Karpas-422 (cell line): ENCODE data around the gene GRIN3B. TPM values are rescaled to one million over a fixed set of nuclear protein-coding genes. Genes with fewer than 3 reads are reported as not detected.

Experiments
- DNase-seq: peaks from one replicate; pipeline ENCODE4 v3.0.0-alpha.2; 2015
- H2AFZ ChIP-seq: fragments of 200-600 bp; sonication (generic); 2 replicates; pipeline ENCODE4 v1.6.1; 2014; ENCODE audit warnings: antibody characterized with exemption, low read length, mixed read lengths
- H3K27ac ChIP-seq: fragments of 200-600 bp; sonication (generic); 2 replicates; pipeline ENCODE4 v1.5.1; 2014; ENCODE audit warnings: mild to moderate bottlenecking, low read length, moderate library complexity
- H3K27me3 ChIP-seq: fragments of 200-600 bp; sonication (generic); 2 replicates; pipeline ENCODE4 v1.6.1; 2014; ENCODE audit warnings: low read length, mixed read lengths
- H3K36me3 ChIP-seq: fragments of 200-600 bp; sonication (generic); 2 replicates; pipeline ENCODE4 v1.6.1; 2014; ENCODE audit warnings: low read length, mixed read lengths; ENCODE audit not compliant: insufficient read depth
- H3K4me1 ChIP-seq: fragments of 200-600 bp; sonication (generic); 2 replicates; pipeline ENCODE4 v1.6.1; 2014; ENCODE audit warnings: mild to moderate bottlenecking, low read length, mixed read lengths
- H3K4me2 ChIP-seq: fragments of 200-600 bp; sonication (generic); 2 replicates; pipeline ENCODE4 v1.6.1; 2014; ENCODE audit warnings: low read length, low read depth, mild to moderate bottlenecking; ENCODE audit not compliant: poor library complexity, severe bottlenecking
- H3K4me3 ChIP-seq: fragments of 200-600 bp; sonication (generic); 2 replicates; pipeline ENCODE4 v1.5.1; 2014; ENCODE audit warnings: mild to moderate bottlenecking, antibody characterized with exemption, low read length, mixed read lengths
- H3K79me2 ChIP-seq: fragments of 200-600 bp; sonication (generic); 2 replicates; pipeline ENCODE4 v1.6.1; 2014; ENCODE audit warnings: mild to moderate bottlenecking, low read length, mixed read lengths
- H3K9ac ChIP-seq: fragments of 200-600 bp; sonication (generic); 2 replicates; pipeline ENCODE4 v1.6.0; 2014; ENCODE audit warnings: low read length
- H3K9me2 ChIP-seq: fragments of 200-600 bp; sonication (generic), shearing (Covaris generic); replicated peaks from 2 replicates; pipeline ENCODE4 v1.6.0; 2014; ENCODE audit warnings: mild to moderate bottlenecking, low read length, moderate library complexity; ENCODE audit not compliant: insufficient read depth
- H3K9me3 ChIP-seq: fragments of 300-700, 200-600 bp; sonication (generic); 2 replicates; pipeline ENCODE4 v1.6.1; 2014; ENCODE audit warnings: low read length, mixed read lengths
- H4K20me1 ChIP-seq: fragments of 200-600 bp; sonication (generic); 2 replicates; pipeline ENCODE4 v1.6.1; 2014; ENCODE audit warnings: mild to moderate bottlenecking, antibody characterized with exemption, low read length, low read depth; ENCODE audit not compliant: insufficient read depth
- total RNA-seq: library from RNA; depleted of rRNA; stranded (reverse); fragments of >200 nt; shearing (Covaris generic); gene quantifications from 2 replicates; pipeline ENCODE4 v1.2.3, GENCODE V29; 2014; ENCODE audit warnings: low replicate concordance

Gene GRIN3B
- total RNA-seq, 1 experiment from 2014 or later: not detected

- Histone ChIP-seq H2AFZ (no peak overlapping the region), H3K79me2 (no peaks in the 10 kb centered on the region), H3K4me2 (no peak overlapping the region), H3K9me3 (no peaks in the 10 kb centered on the region), H3K27ac (no peak overlapping the region), H3K4me1 (no peaks in the 10 kb centered on the region), H3K27me3 (no peaks in the 10 kb centered on the region), H4K20me1 (no peaks in the 10 kb centered on the region), H3K4me3 (no peak overlapping the region), H3K36me3 (no peaks in the 10 kb centered on the region), H3K9me2 (no peaks in the 10 kb centered on the region), H3K9ac (no peak overlapping the region)
- no peak for DNase-seq
These were observed 49.6 kb downstream of the GRIN3B start for GRCh38 chr19:1049800-1050199.

- H3K36me3 ChIP-seq: no peaks in the 10 kb centered on the region
- no peak overlapping the region for H2AFZ ChIP-seq
- H3K9me3 ChIP-seq: no peaks in the 10 kb centered on the region
These were observed 51.0 kb downstream of the GRIN3B start for GRCh38 chr19:1050989-1051788.

DNA sequence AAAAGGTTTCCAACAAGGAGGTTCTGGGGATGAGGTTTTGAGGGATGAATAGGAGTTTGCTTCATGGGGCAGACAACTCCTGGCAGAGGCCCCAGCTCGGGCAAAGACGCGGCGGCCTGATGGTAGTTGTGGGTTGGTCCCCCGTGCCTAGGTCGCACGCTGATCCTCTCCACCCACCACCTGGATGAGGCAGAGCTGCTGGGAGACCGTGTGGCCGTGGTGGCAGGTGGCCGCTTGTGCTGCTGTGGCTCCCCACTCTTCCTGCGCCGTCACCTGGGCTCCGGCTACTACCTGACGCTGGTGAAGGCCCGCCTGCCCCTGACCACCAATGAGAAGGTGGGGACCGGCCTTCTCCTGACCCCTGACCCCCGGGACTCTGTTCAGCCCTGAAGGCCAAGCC lies 51.6 kb downstream of the GRIN3B start:
- Histone ChIP-seq H3K36me3 (no peaks in the 10 kb centered on the region), H3K4me1 (peaks cover under 1% of the 10 kb centered on the region; the same call in 1 of the 2 replicates), H3K9ac (no peak overlapping the region), H3K4me2 (no peak overlapping the region), H4K20me1 (no peaks in the 10 kb centered on the region), H3K27me3 (no peaks in the 10 kb centered on the region), H2AFZ (no peak overlapping the region), H3K9me2 (no peaks in the 10 kb centered on the region), H3K27ac (no peak overlapping the region), H3K79me2 (no peaks in the 10 kb centered on the region), H3K4me3 (no peak overlapping the region), H3K9me3 (no peaks in the 10 kb centered on the region)
- DNase-seq: no peak

More at GRCh38 chr19:1050989-1051788, 51.0 kb downstream of the GRIN3B start:
- H3K9ac ChIP-seq: no peak overlapping the region
- H3K4me2 ChIP-seq: no peak overlapping the region
- no peak overlapping the region for H3K27ac ChIP-seq
- no peaks in the 10 kb centered on the region for H3K9me2 ChIP-seq
- H3K4me3 ChIP-seq: no peak overlapping the region
- no peaks in the 10 kb centered on the region for H3K79me2 ChIP-seq
- H3K27me3 ChIP-seq: no peaks in the 10 kb centered on the region
- no peaks in the 10 kb centered on the region for H3K4me1 ChIP-seq
- H4K20me1 ChIP-seq: no peaks in the 10 kb centered on the region
- no peak for DNase-seq

GRCh38 chr19:1052349-1052975 lies 52.2 kb downstream of the GRIN3B start:
- Histone ChIP-seq H3K9ac (no peak overlapping the region), H4K20me1 (no peaks in the 10 kb centered on the region), H3K36me3 (no peaks in the 10 kb centered on the region), H3K4me1 (peaks cover 6% of the 10 kb centered on the region), H3K4me2 (no peak overlapping the region), H2AFZ (no peak overlapping the region), H3K27ac (no peak overlapping the region), H3K4me3 (no peak overlapping the region), H3K79me2 (no peaks in the 10 kb centered on the region), H3K9me2 (no peaks in the 10 kb centered on the region), H3K27me3 (no peaks in the 10 kb centered on the region), H3K9me3 (no peaks in the 10 kb centered on the region)
- no peak for DNase-seq

DNA sequence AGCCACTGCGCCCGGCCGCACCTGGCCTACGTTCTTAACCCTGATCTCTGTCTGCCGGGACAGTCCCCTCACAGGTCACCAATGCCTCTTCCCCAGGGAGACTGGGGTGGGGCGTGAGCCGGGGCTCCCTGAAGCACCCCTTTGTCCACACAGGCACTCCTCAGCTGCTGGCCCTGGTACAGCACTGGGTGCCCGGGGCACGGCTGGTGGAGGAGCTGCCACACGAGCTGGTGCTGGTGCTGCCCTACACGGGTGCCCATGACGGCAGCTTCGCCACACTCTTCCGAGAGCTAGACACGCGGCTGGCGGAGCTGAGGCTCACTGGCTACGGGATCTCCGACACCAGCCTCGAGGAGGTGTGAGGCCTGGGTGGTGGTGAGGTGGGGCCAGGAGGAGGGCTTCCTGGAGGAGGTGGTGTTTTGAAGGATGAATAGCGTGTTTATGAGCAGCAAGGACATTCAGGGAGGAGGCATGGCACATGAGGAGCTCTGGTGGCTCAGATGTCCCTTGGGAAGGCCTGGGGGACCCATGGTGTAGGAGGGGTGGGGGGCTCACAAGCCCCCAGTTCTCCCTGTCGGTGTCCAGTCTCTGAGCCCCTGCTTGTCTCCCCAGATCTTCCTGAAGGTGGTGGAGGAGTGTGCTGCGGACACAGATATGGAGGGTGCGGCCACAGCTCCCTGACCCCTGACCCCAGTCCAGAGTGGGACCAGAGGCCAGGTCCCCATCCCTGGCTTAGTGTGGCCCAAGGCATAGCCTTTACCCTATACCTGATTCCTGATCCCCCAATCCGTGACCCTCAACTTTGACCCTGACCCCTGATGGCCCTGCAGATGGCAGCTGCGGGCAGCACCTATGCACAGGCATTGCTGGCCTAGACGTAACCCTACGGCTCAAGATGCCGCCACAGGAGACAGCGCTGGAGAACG lies 53.2 kb downstream of the GRIN3B start:
- Histone ChIP-seq H3K36me3 (no peaks in the 10 kb centered on the region), H3K4me3 (no peak overlapping the region)

GRCh38 chr19:1054102-1055027 lies 54.1 kb downstream of the GRIN3B start:
- no peak overlapping the region for H3K9ac ChIP-seq
- H2AFZ ChIP-seq: no peak overlapping the region
- H3K4me3 ChIP-seq: no peak overlapping the region
- no peak overlapping the region for H3K4me2 ChIP-seq
- H3K9me3 ChIP-seq: no peaks in the 10 kb centered on the region
- no peaks in the 10 kb centered on the region for H3K79me2 ChIP-seq
- peaks cover 19% of the 10 kb centered on the region for H3K4me1 ChIP-seq
- no peaks in the 10 kb centered on the region for H3K27me3 ChIP-seq
- no peak overlapping the region for H3K27ac ChIP-seq
- no peaks in the 10 kb centered on the region for H3K9me2 ChIP-seq
- no peak for DNase-seq
- H3K36me3 ChIP-seq: no peaks in the 10 kb centered on the region
- no peaks in the 10 kb centered on the region for H4K20me1 ChIP-seq

More for the DNA sequence above, 53.2 kb downstream of the GRIN3B start:
- Histone ChIP-seq H3K79me2 (no peaks in the 10 kb centered on the region), H3K27ac (no peak overlapping the region), H3K4me2 (no peak overlapping the region), H2AFZ (no peak overlapping the region), H3K9ac (no peak overlapping the region), H3K9me2 (no peaks in the 10 kb centered on the region), H3K9me3 (no peaks in the 10 kb centered on the region), H3K27me3 (no peaks in the 10 kb centered on the region), H4K20me1 (no peaks in the 10 kb centered on the region), H3K4me1 (peaks cover 16% of the 10 kb centered on the region)
- DNase-seq: no peak

GRCh38 chr19:1055028-1055425 lies 54.8 kb downstream of the GRIN3B start:
- Histone ChIP-seq H3K9me2 (no peaks in the 10 kb centered on the region), H3K4me1 (peaks cover 19% of the 10 kb centered on the region), H3K4me3 (no peak overlapping the region), H3K79me2 (no peaks in the 10 kb centered on the region), H3K9me3 (no peaks in the 10 kb centered on the region), H3K27ac (no peak overlapping the region), H3K9ac (no peak overlapping the region), H4K20me1 (no peaks in the 10 kb centered on the region), H2AFZ (no peak overlapping the region), H3K36me3 (no peaks in the 10 kb centered on the region), H3K27me3 (no peaks in the 10 kb centered on the region), H3K4me2 (no peak overlapping the region)
- no peak for DNase-seq
